HTERT RPE-1 (cell line): Measurements from ENCODE around the gene CYTH1.
"Not testable (repeated sequence)": the region's sequence is repeated elsewhere in the genome, so short reads cannot be mapped to it uniquely, and the experiment has no call there.

Experiments
- in situ Hi-C: fragments of 300-500 bp; cut with MboI; formaldehyde crosslinking; loops from 4 replicates; pipeline ENCODE4 v1.14.3; 2020; ENCODE audit warnings: low sequenced_read_pairs

The CYTH1 gene

GRCh38 chr17:78789663-78790181, 7.6 kb upstream of the CYTH1 start:
- in situ Hi-C loops, result no loop called here

- in situ Hi-C loops, result no loop called here
Observed at GRCh38 chr17:78789149-78789662, 7.1 kb upstream of the CYTH1 start.

- in situ Hi-C loops, result no loop called here
Observed at GRCh38 chr17:78788451-78788850, 6.4 kb upstream of the CYTH1 start.

- in situ Hi-C loops, result no loop called here
Observed at GRCh38 chr17:78787444-78787843, 5.4 kb upstream of the CYTH1 start.

- in situ Hi-C loops, result no loop called here
Observed at GRCh38 chr17:78785663-78786057, 3.6 kb upstream of the CYTH1 start.

- in situ Hi-C loops, result no loop called here
Observed at GRCh38 chr17:78785011-78785662, 3.1 kb upstream of the CYTH1 start.

GRCh38 chr17:78784352-78784751, 2.3 kb upstream of the CYTH1 start:
- in situ Hi-C loops, result no loop called here

GRCh38 chr17:78783711-78784324, 1.7 kb upstream of the CYTH1 start:
- in situ Hi-C loops, result no loop called here

GRCh38 chr17:78781104-78781892, 775 bp downstream of the CYTH1 start:
- in situ Hi-C loops, result no loop called here

GRCh38 chr17:78780335-78780734, 1.7 kb downstream of the CYTH1 start:
- in situ Hi-C loops, result no loop called here

- in situ Hi-C loops, result no loop called here
Observed at GRCh38 chr17:78779850-78780249, 2.2 kb downstream of the CYTH1 start.

- in situ Hi-C loops, result not testable (repeated sequence)
Observed at GRCh38 chr17:78779286-78779651, 2.8 kb downstream of the CYTH1 start.

- in situ Hi-C loops, result no loop called here
Observed at GRCh38 chr17:78777881-78778280, 4.2 kb downstream of the CYTH1 start.

- in situ Hi-C loops, result no loop called here
Observed at GRCh38 chr17:78774956-78775571, 7.0 kb downstream of the CYTH1 start.

GRCh38 chr17:78774453-78774852, 7.6 kb downstream of the CYTH1 start:
- in situ Hi-C loops, result no loop called here

- in situ Hi-C loops, result no loop called here
Observed at GRCh38 chr17:78771758-78772382, 10.2 kb downstream of the CYTH1 start.

- in situ Hi-C loops, result no loop called here
Observed at GRCh38 chr17:78769196-78769773, 12.8 kb downstream of the CYTH1 start.

GRCh38 chr17:78767806-78768205, 14.3 kb downstream of the CYTH1 start:
- in situ Hi-C loops, result no loop called here

GRCh38 chr17:78766743-78767294, 15.3 kb downstream of the CYTH1 start:
- in situ Hi-C loops, result no loop called here

- in situ Hi-C loops, result no loop called here
Observed at GRCh38 chr17:78766225-78766624, 15.8 kb downstream of the CYTH1 start.
